Hepatic stellate cell (primary cell): ENCODE data around the gene LRTM2.

ENCODE experiments used
- DNase-seq: peaks from one replicate; pipeline ENCODE4 v3.0.0; 2011; ENCODE audit warnings: low spot score

Gene LRTM2

GRCh38 chr12:1842905-1843640 is 22.7 kb downstream of the LRTM2 start:
- no peak for DNase-seq

GRCh38 chr12:1843641-1844005 is 23.3 kb downstream of the LRTM2 start:
- no peak for DNase-seq

GRCh38 chr12:1844223-1844622 is 23.9 kb downstream of the LRTM2 start:
- DNase-seq: no peak

GRCh38 chr12:1844661-1845409 is 24.5 kb downstream of the LRTM2 start:
- no peak for DNase-seq

- DNase-seq: no peak
These were observed 25.1 kb downstream of the LRTM2 start for GRCh38 chr12:1845427-1845826.

- no peak for DNase-seq
These were observed 25.5 kb downstream of the LRTM2 start for GRCh38 chr12:1845886-1846285.

- DNase-seq: no peak
These were observed 26.3 kb downstream of the LRTM2 start for GRCh38 chr12:1846421-1847405.

GRCh38 chr12:1847411-1847810 is 27.0 kb downstream of the LRTM2 start:
- no peak for DNase-seq

GRCh38 chr12:1848146-1848545 is 27.8 kb downstream of the LRTM2 start:
- DNase-seq: no peak

GRCh38 chr12:1848745-1849144 is 28.4 kb downstream of the LRTM2 start:
- DNase-seq: no peak

GRCh38 chr12:1851151-1851701 is 30.9 kb downstream of the LRTM2 start:
- peak; percentile 45 for DNase-seq

GRCh38 chr12:1852076-1852475 is 31.7 kb downstream of the LRTM2 start:
- no peak for DNase-seq

- DNase-seq: no peak
These were observed 33.4 kb downstream of the LRTM2 start for GRCh38 chr12:1853716-1854115.

- no peak for DNase-seq
These were observed 34.9 kb downstream of the LRTM2 start for GRCh38 chr12:1855241-1855640.

GRCh38 chr12:1857086-1857485 is 36.7 kb downstream of the LRTM2 start:
- DNase-seq: no peak

- DNase-seq: no peak
These were observed 37.5 kb downstream of the LRTM2 start for GRCh38 chr12:1857821-1858220.

GRCh38 chr12:1858456-1858855 is 38.1 kb downstream of the LRTM2 start:
- DNase-seq: no peak

GRCh38 chr12:1859643-1860042 is 39.3 kb downstream of the LRTM2 start:
- peak; percentile 30 for DNase-seq

- DNase-seq: no peak
These were observed 42.6 kb downstream of the LRTM2 start for GRCh38 chr12:1862973-1863372.

- DNase-seq: no peak
These were observed 43.5 kb downstream of the LRTM2 start for GRCh38 chr12:1863823-1864222.

GRCh38 chr12:1864456-1864855 is 44.1 kb downstream of the LRTM2 start:
- DNase-seq: no peak

GRCh38 chr12:1864867-1865266 is 44.5 kb downstream of the LRTM2 start:
- no peak for DNase-seq
